Right lung (tissue), 5 donors: Measurements from ENCODE around the gene ZBED5. TPM values are rescaled to one million over a fixed set of nuclear protein-coding genes. Genes with fewer than 3 reads are reported as not detected.

ENCODE experiments used
- polyA plus RNA-seq, 5 donors: library from polyadenylated mRNA; unstranded; fragments of 120-200 nt; gene quantifications; one replicate each; pipeline versions ENCODE4 v1.2.1 to v1.2.3, GENCODE V29; 2013; ENCODE audit warnings: inconsistent platforms in 1 of 5, low replicate concordance in 1 of 5; ENCODE audit not compliant: insufficient read length in 5 of 5, insufficient read depth in 1 of 5

ZBED5 gene
- polyA plus RNA-seq, 5 donors, result 100 to 159 (median 120) TPM

Other genes with a start within 250 kb of the ZBED5 start
- 10 to 100 TPM in 4 of 5 donors, 1 to 10 TPM in 1; 9.7 to 21.0 (median 13.3) TPM for gene IRAG1, start 164.3 kb downstream of the ZBED5 start, polyA plus RNA-seq
- gene CTR9, start 106.8 kb downstream of the ZBED5 start, polyA plus RNA-seq, result 10 to 100 TPM; 47.4 to 63.7 (median 61.7) TPM
- gene EIF4G2, start 49.1 kb downstream of the ZBED5 start, polyA plus RNA-seq, result 1,000 to 10,000 TPM in 1 of 5 donors, 100 to 1,000 TPM in 4; 768 to 1,029 (median 975) TPM